ENCODE measurements around the gene JPT2.

JPT2 gene

DNA sequence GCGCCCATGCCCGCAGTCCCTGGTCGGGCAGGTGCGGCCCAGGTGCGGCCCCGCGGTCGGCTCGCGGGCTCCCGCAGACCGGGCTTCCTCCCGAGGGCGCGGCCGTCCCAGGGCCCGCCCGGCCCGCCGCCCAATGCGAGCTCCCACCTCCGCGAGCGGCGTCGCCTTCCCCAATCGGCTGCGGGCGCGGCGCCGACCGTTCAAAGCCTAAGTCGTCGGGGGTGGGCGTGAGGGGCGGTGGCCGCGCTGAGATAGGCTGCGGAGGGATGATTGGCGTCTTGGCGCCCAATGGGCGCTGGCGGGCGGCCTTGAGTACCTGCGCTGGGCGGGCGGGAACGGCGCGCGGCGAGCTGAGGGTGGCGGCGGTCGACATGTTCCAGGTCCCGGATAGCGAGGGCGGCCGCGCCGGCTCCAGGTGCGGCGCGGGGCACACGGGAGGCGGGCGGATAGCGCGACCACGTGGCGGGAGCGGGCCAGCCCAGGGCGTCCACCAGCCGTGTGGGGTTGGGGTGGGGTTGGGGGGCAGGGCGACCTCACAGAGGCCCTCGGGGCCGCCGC is at the start of gene JPT2:
Gene JPT2, plus strand, starts transcription at position 338 of the 558 bp plus-strand sequence. Its CDS starts 34 bp downstream, at position 372.
- peak within 1 kb of the TSS; percentile 87 for H3K4me3 Mint-ChIP-seq
- H3K9me3 Mint-ChIP-seq: no peaks in the 10 kb centered on the region
- peak; percentile 99 for ATAC-seq

GRCh38 chr16:1630450-1631213 is 47.4 kb upstream of the JPT2 start:
- H3K4me1 Mint-ChIP-seq: peaks cover 38% of the 10 kb centered on the region
- no peak overlapping the region for H3K4me3 Mint-ChIP-seq
- H3K36me3 Mint-ChIP-seq: peaks cover 26% of the 10 kb centered on the region
- ATAC-seq (no peak), DNase-seq (ENCODE audit: low spot score in 2 of 2) (no peak)
- H3K27ac Mint-ChIP-seq: peak overlapping the region; percentile 7
- H3K9me3 Mint-ChIP-seq: no peaks in the 10 kb centered on the region

More for the DNA sequence above, at the start of gene JPT2:
- H3K27ac Mint-ChIP-seq: peak within 1 kb of the TSS; percentile 91
- peaks cover 29% of the 10 kb centered on the region for H3K4me1 Mint-ChIP-seq
- peaks cover 28% of the 10 kb centered on the region for H3K36me3 Mint-ChIP-seq
- DNase-seq (ENCODE audit: low spot score in 2 of 2): peak; percentile 91 to 97

DNA sequence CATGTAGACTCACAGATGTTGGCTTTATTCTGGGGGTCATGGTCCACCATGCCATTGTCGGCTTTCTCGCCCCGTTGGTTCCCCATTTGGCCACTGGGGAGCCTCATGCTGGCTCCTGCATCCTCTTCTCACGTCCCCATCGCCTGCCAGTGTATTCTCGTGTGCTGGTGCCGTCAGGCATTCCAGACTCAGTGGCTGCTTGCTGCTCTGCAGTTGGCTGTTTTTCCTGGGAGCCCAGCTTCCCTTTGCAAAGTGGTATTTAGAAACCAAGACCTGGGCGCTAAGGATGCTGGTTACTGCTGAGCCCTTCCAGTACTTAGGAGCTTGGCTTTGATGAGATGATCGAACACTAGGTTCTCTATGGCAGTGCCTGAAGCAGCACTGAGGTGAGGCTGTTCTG is 46.8 kb upstream of the JPT2 start:
- H3K4me3 Mint-ChIP-seq: no peak overlapping the region
- ATAC-seq (no peak), DNase-seq (ENCODE audit: low spot score in 2 of 2) (no peak)
- no peak overlapping the region for H3K27ac Mint-ChIP-seq
- no peaks in the 10 kb centered on the region for H3K9me3 Mint-ChIP-seq
- H3K4me1 Mint-ChIP-seq: peaks cover 38% of the 10 kb centered on the region
- peaks cover 20% of the 10 kb centered on the region for H3K36me3 Mint-ChIP-seq

DNA sequence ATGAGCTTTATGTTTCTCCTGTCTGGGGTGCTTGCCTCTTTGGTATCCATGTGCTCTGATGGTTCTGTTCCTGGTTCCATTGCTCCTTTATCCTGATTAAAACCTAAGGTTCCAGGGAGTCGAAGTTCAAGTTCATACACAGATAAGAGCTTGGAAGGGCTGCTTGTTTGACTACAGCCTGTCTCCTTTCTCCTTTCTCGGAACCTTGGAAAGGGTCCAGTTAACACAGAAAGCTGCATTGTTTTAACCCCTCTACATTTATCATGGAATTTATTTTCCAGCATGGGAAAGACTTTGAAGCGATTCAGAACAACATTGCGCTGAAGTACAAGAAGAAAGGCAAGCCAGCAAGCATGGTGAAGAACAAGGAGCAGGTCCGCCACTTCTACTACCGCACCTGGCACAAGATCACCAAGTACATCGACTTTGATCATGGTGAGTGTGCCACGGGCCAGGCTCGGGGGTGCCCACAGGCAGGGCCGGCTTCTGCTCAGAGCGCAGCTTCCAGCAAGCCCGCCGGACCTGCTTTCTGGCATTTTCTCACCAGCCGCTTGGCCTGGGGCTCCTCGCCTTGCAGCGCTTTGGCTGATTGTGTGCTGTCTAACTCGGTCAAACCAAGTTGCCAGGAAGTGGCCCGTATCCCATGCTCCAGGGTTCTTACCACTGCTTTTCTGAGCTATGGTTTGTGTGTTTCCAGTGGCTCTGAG is 46.0 kb upstream of the JPT2 start:
- H3K4me1 Mint-ChIP-seq: peaks cover 32% of the 10 kb centered on the region
- H3K9me3 Mint-ChIP-seq: no peaks in the 10 kb centered on the region
- ATAC-seq (no peak), DNase-seq (ENCODE audit: low spot score in 2 of 2) (no peak)
- H3K36me3 Mint-ChIP-seq: peaks cover 16% of the 10 kb centered on the region
- H3K4me3 Mint-ChIP-seq: no peak overlapping the region
- no peak overlapping the region for H3K27ac Mint-ChIP-seq

- no peak for ATAC-seq
- H3K36me3 Mint-ChIP-seq: peaks cover 16% of the 10 kb centered on the region
Measured at GRCh38 chr16:1632638-1632970, 45.5 kb upstream of the JPT2 start.

GRCh38 chr16:1633310-1633709 is 44.8 kb upstream of the JPT2 start:
- no peak for DNase-seq (ENCODE audit: low spot score in 2 of 2)
- H3K4me3 Mint-ChIP-seq: no peak overlapping the region
- no peak for ATAC-seq
- no peak overlapping the region for H3K27ac Mint-ChIP-seq
- H3K4me1 Mint-ChIP-seq: peaks cover 32% of the 10 kb centered on the region
- H3K36me3 Mint-ChIP-seq: peaks cover 22% of the 10 kb centered on the region
- H3K9me3 Mint-ChIP-seq: no peaks in the 10 kb centered on the region

More at GRCh38 chr16:1632638-1632970, 45.5 kb upstream of the JPT2 start:
- Mint-ChIP-seq H3K4me1 (peaks cover 32% of the 10 kb centered on the region), H3K9me3 (no peaks in the 10 kb centered on the region), H3K4me3 (no peak overlapping the region), H3K27ac (no peak overlapping the region)
- DNase-seq (ENCODE audit: low spot score in 2 of 2): no peak

DNA sequence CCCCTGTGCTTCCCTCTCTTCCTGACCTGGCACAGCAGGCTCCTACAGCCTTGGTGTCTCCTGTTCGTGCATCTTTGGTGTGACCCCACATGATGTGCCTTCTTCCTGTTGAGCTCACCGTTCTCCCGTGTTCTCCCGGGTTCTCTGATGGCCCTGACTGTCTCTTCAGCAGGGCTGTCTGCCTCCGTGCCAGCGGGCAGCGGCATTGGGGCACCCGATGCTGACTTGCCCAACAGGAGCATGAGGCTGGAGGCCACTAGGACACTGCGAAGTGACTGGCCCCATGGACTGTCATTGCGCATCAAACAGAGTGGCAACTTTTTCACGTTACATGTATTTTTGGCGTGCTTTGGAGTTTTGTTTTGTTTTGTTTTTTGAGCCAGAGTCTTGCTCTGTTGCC is 43.5 kb upstream of the JPT2 start:
- no peak overlapping the region for H3K4me3 Mint-ChIP-seq
- ATAC-seq: no peak
- no peak overlapping the region for H3K27ac Mint-ChIP-seq
- peaks cover 34% of the 10 kb centered on the region for H3K36me3 Mint-ChIP-seq
- no peak for DNase-seq (ENCODE audit: low spot score in 2 of 2)
- H3K4me1 Mint-ChIP-seq: peaks cover 28% of the 10 kb centered on the region
- no peaks in the 10 kb centered on the region for H3K9me3 Mint-ChIP-seq

GRCh38 chr16:1635070-1635469 is 43.0 kb upstream of the JPT2 start:
- no peak overlapping the region for H3K27ac Mint-ChIP-seq
- DNase-seq (ENCODE audit: low spot score in 2 of 2) (no peak), ATAC-seq (peak; percentile 75)
- no peak overlapping the region for H3K4me3 Mint-ChIP-seq
- no peaks in the 10 kb centered on the region for H3K9me3 Mint-ChIP-seq
- H3K36me3 Mint-ChIP-seq: peaks cover 40% of the 10 kb centered on the region
- H3K4me1 Mint-ChIP-seq: peaks cover 23% of the 10 kb centered on the region

- Mint-ChIP-seq H3K4me1 (peaks cover 21% of the 10 kb centered on the region), H3K36me3 (peaks cover 64% of the 10 kb centered on the region), H3K27ac (peak overlapping the region; percentile 29), H3K9me3 (no peaks in the 10 kb centered on the region), H3K4me3 (no peak overlapping the region)
- ATAC-seq (no peak), DNase-seq (ENCODE audit: low spot score in 2 of 2) (no peak)
Measured at GRCh38 chr16:1637526-1637925, 40.6 kb upstream of the JPT2 start.

DNA sequence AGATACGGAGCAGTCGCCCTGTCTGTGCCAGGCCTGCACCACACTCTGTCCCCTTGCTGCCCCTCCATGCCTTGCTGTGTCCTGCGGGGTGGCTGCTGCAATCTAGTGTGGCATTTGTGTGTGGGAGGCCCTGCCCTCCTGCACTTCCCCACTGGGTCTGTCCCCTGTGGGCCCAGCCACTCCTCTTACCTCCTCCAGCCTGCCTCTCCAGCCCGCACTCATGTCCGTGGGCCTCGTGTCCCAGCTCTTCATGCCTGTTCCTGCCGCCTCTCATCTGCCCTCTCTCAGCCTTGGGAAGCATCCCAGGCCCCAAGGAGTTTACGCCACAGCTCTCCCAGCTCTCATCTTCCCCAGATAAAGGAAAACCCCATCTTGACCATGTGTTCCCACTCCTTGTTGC is 39.3 kb upstream of the JPT2 start:
- H3K4me3 Mint-ChIP-seq: no peak overlapping the region
- peaks cover 74% of the 10 kb centered on the region for H3K36me3 Mint-ChIP-seq
- peak overlapping the region; percentile 46 for H3K27ac Mint-ChIP-seq
- ATAC-seq: no peak
- no peak for DNase-seq (ENCODE audit: low spot score in 2 of 2)
- H3K9me3 Mint-ChIP-seq: no peaks in the 10 kb centered on the region
- H3K4me1 Mint-ChIP-seq: peaks cover 25% of the 10 kb centered on the region

DNA sequence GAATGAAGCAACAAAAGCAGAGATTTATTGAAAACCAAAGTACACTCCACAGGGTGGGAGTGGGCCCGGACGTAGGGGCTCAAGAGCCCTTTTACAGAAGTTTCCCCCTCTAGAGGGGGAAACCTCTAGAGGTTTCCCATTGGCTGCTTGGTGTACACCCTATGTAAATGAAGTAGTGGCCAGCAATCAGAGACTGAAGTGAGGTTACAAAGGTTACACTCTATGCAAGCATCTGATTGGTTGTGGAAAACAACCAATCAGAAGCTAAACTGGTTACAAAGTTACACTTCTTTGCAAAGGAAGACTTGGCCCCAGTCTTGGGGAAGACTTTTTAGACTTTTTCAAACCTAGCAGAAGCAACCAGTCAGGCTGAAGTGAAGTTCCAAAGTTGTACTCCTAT is 38.8 kb upstream of the JPT2 start:
- peak overlapping the region; percentile 46 for H3K27ac Mint-ChIP-seq
- no peak overlapping the region for H3K4me3 Mint-ChIP-seq
- no peaks in the 10 kb centered on the region for H3K9me3 Mint-ChIP-seq
- DNase-seq (ENCODE audit: low spot score in 2 of 2): no peak
- ATAC-seq: no peak
- H3K4me1 Mint-ChIP-seq: peaks cover 25% of the 10 kb centered on the region
- H3K36me3 Mint-ChIP-seq: peaks cover 72% of the 10 kb centered on the region

DNA sequence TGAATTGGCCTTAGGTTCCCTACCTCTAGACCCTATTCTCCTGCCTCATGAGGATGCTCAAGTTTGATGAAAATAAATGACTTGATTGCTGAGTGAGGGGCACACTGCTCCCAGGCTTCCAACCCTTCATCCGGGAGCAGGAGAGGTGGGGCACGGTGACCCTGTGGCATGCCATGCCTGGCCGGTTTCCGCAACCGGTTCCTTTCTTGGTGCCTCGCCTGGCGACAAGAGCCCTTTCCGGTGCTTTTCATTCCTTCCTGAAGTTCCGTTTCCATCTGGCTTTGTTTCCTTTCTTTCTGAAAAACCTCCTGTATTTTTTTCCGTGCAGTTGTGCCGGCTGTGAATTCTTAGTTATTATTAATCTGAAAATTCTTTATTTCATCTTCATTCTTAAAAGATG is 38.2 kb upstream of the JPT2 start:
- Mint-ChIP-seq H3K9me3 (no peaks in the 10 kb centered on the region), H3K4me1 (peaks cover 24% of the 10 kb centered on the region), H3K4me3 (no peak overlapping the region), H3K27ac (no peak overlapping the region), H3K36me3 (peaks cover 73% of the 10 kb centered on the region)
- ATAC-seq (no peak), DNase-seq (ENCODE audit: low spot score in 2 of 2) (no peak)

GRCh38 chr16:1640261-1640941 is 37.7 kb upstream of the JPT2 start:
- H3K4me3 Mint-ChIP-seq: no peak overlapping the region
- H3K36me3 Mint-ChIP-seq: peaks cover 75% of the 10 kb centered on the region
- peaks cover 26% of the 10 kb centered on the region for H3K4me1 Mint-ChIP-seq

DNA sequence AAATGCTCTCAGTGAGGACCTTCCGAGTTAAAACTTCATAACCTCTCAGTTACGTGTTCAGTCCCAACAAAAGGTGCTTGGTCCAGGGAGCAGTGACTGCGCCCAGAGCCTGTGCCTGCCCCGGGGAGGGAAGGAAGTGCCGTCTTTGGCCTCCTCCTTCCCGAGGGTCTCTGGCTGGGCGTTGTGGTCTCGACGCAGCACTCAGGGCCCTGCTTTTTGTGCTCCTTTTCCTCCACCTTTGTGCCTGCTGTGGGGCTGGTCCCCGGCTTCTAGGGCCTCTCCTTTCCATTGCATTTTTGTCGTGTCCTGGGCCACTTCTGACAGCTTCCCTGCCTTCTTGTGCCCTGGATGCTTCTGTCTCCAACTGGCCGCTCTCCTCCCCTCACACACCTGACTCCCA is 36.8 kb upstream of the JPT2 start:
- ATAC-seq (no peak), DNase-seq (ENCODE audit: low spot score in 2 of 2) (no peak)
- Mint-ChIP-seq H3K4me3 (no peak overlapping the region), H3K36me3 (peaks cover 78% of the 10 kb centered on the region), H3K27ac (no peak overlapping the region), H3K4me1 (peaks cover 34% of the 10 kb centered on the region), H3K9me3 (no peaks in the 10 kb centered on the region)

More at GRCh38 chr16:1640261-1640941, 37.7 kb upstream of the JPT2 start:
- H3K9me3 Mint-ChIP-seq: no peaks in the 10 kb centered on the region
- DNase-seq (ENCODE audit: low spot score in 2 of 2) (no peak), ATAC-seq (no peak)
- no peak overlapping the region for H3K27ac Mint-ChIP-seq

DNA sequence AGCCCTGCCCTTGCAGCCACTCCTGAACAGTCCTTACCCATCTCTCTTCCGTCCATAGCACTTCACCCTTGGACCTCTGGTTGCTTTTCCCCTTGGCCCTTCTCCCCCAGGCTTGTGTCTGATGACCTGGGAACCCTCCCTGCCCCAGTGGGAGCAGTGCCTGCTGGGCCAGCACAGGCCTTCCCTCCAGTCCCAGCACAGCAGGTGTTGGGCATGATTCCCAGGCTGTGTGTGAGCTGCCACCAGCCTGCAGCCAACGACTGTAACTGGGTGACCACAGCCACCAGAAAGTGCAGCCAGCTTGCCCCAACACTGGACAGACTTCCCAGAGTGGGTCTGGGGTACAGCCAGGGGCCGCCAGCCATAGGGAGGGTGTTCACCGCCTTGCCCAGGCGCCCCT is 35.9 kb upstream of the JPT2 start:
- H3K4me1 Mint-ChIP-seq: peaks cover 40% of the 10 kb centered on the region
- H3K36me3 Mint-ChIP-seq: peaks cover 78% of the 10 kb centered on the region
- no peak overlapping the region for H3K4me3 Mint-ChIP-seq
- H3K9me3 Mint-ChIP-seq: no peaks in the 10 kb centered on the region
- DNase-seq (ENCODE audit: low spot score in 2 of 2) (no peak), ATAC-seq (no peak)
- peak overlapping the region; percentile 71 for H3K27ac Mint-ChIP-seq

All from stimulated activated effector memory CD8-positive, alpha-beta T cell treated with anti-CD3 and anti-CD28 coated beads, Interleukin-12 subunit alpha, Interleukin-12 subunit beta, amount 100 ng/mL, for 72 hours (primary cell).